MM.1S (cell line): Measurements from ENCODE around the gene BICC1.

ENCODE experiments used
- EZH2phosphoT487 ChIP-seq: fragments of 300-600 bp; sonication (generic); IDR thresholded peaks from 2 replicates; pipeline ENCODE4 v1.6.1; 2018; ENCODE audit warnings: antibody characterized with exemption, low read length
- TF ChIP-seq, protein P1 (sequence below): fragments of 300-600 bp; sonication (generic); IDR thresholded peaks from 2 replicates; pipeline ENCODE4 v1.5.1; 2016; ENCODE audit warnings: antibody characterized with exemption, low read length, mixed read lengths

DNA sequence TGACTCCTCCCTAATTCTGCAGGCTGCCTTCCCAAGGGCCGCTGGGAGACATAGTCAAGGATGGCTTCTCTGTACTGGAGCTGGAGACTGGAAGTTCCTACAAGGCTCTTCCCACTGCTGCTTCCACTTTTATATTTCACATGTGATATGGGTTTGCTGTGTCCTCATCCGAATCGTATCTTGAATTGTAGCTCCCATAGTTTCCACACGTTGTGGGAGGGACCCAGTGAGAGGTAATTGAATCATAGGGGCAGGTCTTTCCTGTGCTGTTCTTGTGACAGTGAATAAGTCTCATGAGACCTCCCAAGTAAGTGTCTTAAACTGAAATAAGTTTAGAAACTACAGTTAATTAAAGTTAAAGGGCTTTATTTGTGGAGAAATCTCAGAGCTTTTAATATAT lies 47.0 kb upstream of the BICC1 start:
- TF ChIP-seq, protein P1, sequence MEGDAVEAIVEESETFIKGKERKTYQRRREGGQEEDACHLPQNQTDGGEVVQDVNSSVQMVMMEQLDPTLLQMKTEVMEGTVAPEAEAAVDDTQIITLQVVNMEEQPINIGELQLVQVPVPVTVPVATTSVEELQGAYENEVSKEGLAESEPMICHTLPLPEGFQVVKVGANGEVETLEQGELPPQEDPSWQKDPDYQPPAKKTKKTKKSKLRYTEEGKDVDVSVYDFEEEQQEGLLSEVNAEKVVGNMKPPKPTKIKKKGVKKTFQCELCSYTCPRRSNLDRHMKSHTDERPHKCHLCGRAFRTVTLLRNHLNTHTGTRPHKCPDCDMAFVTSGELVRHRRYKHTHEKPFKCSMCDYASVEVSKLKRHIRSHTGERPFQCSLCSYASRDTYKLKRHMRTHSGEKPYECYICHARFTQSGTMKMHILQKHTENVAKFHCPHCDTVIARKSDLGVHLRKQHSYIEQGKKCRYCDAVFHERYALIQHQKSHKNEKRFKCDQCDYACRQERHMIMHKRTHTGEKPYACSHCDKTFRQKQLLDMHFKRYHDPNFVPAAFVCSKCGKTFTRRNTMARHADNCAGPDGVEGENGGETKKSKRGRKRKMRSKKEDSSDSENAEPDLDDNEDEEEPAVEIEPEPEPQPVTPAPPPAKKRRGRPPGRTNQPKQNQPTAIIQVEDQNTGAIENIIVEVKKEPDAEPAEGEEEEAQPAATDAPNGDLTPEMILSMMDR: no peak
- TF ChIP-seq EZH2phosphoT487: no peak
